Astrocyte (in vitro differentiated cells and primary cell): ENCODE measurements around the gene SLC25A15. TPM values are rescaled to one million over a fixed set of nuclear protein-coding genes. Genes with fewer than 3 reads are reported as not detected.

Experiments used
- DNase-seq: peaks from one replicate; pipeline ENCODE4 v3.0.0-alpha.2; 2010; ENCODE audit warnings: low read depth
- FAIRE-seq: peaks from 2 replicates; lab custom pipeline; 2011; peaks lifted over from hg19 to GRCh38; lab: Jason Lieb, UNC
- H2AFZ ChIP-seq: 2 replicates; pipeline ENCODE4 v1.6.0; 2012; ENCODE audit warnings: low read depth, low read length, inconsistent platforms
- H3K27ac ChIP-seq: 2 replicates; pipeline ENCODE4 v1.5.1; 2011; ENCODE audit warnings: low read depth, low read length, inconsistent platforms
- H3K27me3 ChIP-seq: 2 replicates; pipeline ENCODE4 v1.6.0; 2011; ENCODE audit warnings: low read length, inconsistent platforms; ENCODE audit not compliant: insufficient read depth
- H3K36me3 ChIP-seq: 2 replicates; pipeline ENCODE4 v1.5.1; 2011; ENCODE audit warnings: low read length, inconsistent platforms; ENCODE audit not compliant: insufficient read depth
- H3K4me1 ChIP-seq: 2 replicates; pipeline ENCODE4 v1.5.1; 2011; ENCODE audit warnings: low read length, inconsistent platforms; ENCODE audit not compliant: insufficient read depth
- H3K4me2 ChIP-seq: 2 replicates; pipeline ENCODE4 v1.6.0; 2012; ENCODE audit warnings: low read length, inconsistent platforms
- H3K4me3 ChIP-seq: 2 replicates; pipeline ENCODE4 v1.5.1; 2011; ENCODE audit warnings: low read depth, mild to moderate bottlenecking, low read length, inconsistent platforms; ENCODE audit not compliant: insufficient read depth
- H3K79me2 ChIP-seq: 2 replicates; pipeline ENCODE4 v1.6.0; 2012; ENCODE audit warnings: mild to moderate bottlenecking, low read length, inconsistent platforms; ENCODE audit not compliant: insufficient read depth
- H3K9ac ChIP-seq: 2 replicates; pipeline ENCODE4 v1.6.0; 2012; ENCODE audit warnings: mild to moderate bottlenecking, low read length, inconsistent platforms
- H3K9me3 ChIP-seq: 2 replicates; pipeline ENCODE4 v1.5.1; 2012; ENCODE audit warnings: low read depth, mild to moderate bottlenecking, low read length, inconsistent platforms; ENCODE audit not compliant: insufficient read depth
- H4K20me1 ChIP-seq: 2 replicates; pipeline ENCODE4 v1.6.0; 2012; ENCODE audit warnings: low read length, inconsistent platforms; ENCODE audit not compliant: insufficient read depth
- H3K27ac Mint-ChIP-seq: one replicate; pipeline ENCODE4 v1.8.0; 2021; ENCODE audit warnings: mild to moderate bottlenecking, mixed read lengths; ENCODE audit not compliant: unreplicated experiment
- H3K27me3 Mint-ChIP-seq: one replicate; pipeline ENCODE4 v1.8.0; 2021; ENCODE audit warnings: low read depth, mixed read lengths; ENCODE audit not compliant: unreplicated experiment
- H3K36me3 Mint-ChIP-seq: one replicate; pipeline ENCODE4 v1.8.0; 2021; ENCODE audit warnings: low read depth, mixed read lengths; ENCODE audit not compliant: unreplicated experiment
- H3K4me1 Mint-ChIP-seq: one replicate; pipeline ENCODE4 v1.8.0; 2021; ENCODE audit warnings: low read depth, mixed read lengths; ENCODE audit not compliant: unreplicated experiment
- H3K4me3 Mint-ChIP-seq: one replicate; pipeline ENCODE4 v1.8.0; 2021; ENCODE audit warnings: mild to moderate bottlenecking, moderate library complexity, mixed read lengths; ENCODE audit not compliant: unreplicated experiment
- H3K9me3 Mint-ChIP-seq: one replicate; pipeline ENCODE4 v1.8.0; 2021; ENCODE audit warnings: mild to moderate bottlenecking, mixed read lengths; ENCODE audit not compliant: unreplicated experiment
- CTCF ChIP-seq: IDR thresholded peaks from 2 replicates; pipeline ENCODE4 v1.5.1; 2011; ENCODE audit warnings: low read depth, mild to moderate bottlenecking, inconsistent platforms, low read length, moderate library complexity; ENCODE audit not compliant: insufficient read depth
- EZH2 ChIP-seq: IDR thresholded peaks from 2 replicates; pipeline ENCODE4 v1.6.1; 2012; ENCODE audit warnings: mild to moderate bottlenecking, low read length, inconsistent platforms; ENCODE audit not compliant: insufficient read depth
- total RNA-seq: library from RNA; stranded (reverse); gene quantifications from 2 replicates; pipeline ENCODE4 v1.2.1, GENCODE V29; 2021

SLC25A15 gene
- total RNA-seq, 1 donor from 2014 or later, result 11.7 TPM

GRCh38 chr13:40776681-40777165 lies 12.7 kb upstream of the SLC25A15 start:
- H3K9me3 ChIP-seq, result no peaks in the 10 kb centered on the region
- no peak overlapping the region for H3K4me3 ChIP-seq
- no peaks in the 10 kb centered on the region for H3K79me2 ChIP-seq
- no peak for FAIRE-seq
- no peak overlapping the region for H3K9ac ChIP-seq
- Mint-ChIP-seq H3K4me1 (peaks cover 7% of the 10 kb centered on the region), H3K9me3 (no peaks in the 10 kb centered on the region), H3K36me3 (no peaks in the 10 kb centered on the region), H3K27me3 (no peaks in the 10 kb centered on the region), H3K4me3 (no peak overlapping the region), H3K27ac (no peak overlapping the region)
- DNase-seq, result peak; percentile 66
- H3K4me2 ChIP-seq, result peak overlapping the region; percentile 70
- H3K36me3 ChIP-seq, result no peaks in the 10 kb centered on the region
- H2AFZ ChIP-seq, result peak overlapping the region; percentile 11
- peaks cover 8% of the 10 kb centered on the region for H3K4me1 ChIP-seq
- no peaks in the 10 kb centered on the region for H3K27me3 ChIP-seq
- H3K27ac ChIP-seq, result no peak overlapping the region
- H4K20me1 ChIP-seq, result no peaks in the 10 kb centered on the region
- TF ChIP-seq EZH2 (no peak), CTCF (no peak)

GRCh38 chr13:40777166-40777808 lies 12.1 kb upstream of the SLC25A15 start:
- Histone ChIP-seq H2AFZ (peak overlapping the region; percentile 7), H3K36me3 (no peaks in the 10 kb centered on the region)

More at GRCh38 chr13:40777166-40777808, 12.1 kb upstream of the SLC25A15 start:
- no peak overlapping the region for H3K4me3 Mint-ChIP-seq
- Histone ChIP-seq H4K20me1 (no peaks in the 10 kb centered on the region), H3K4me2 (peak overlapping the region; percentile 70), H3K79me2 (no peaks in the 10 kb centered on the region), H3K9ac (no peak overlapping the region), H3K4me3 (no peak overlapping the region), H3K4me1 (peaks cover 8% of the 10 kb centered on the region), H3K27me3 (no peaks in the 10 kb centered on the region), H3K9me3 (no peaks in the 10 kb centered on the region), H3K27ac (no peak overlapping the region)
- TF ChIP-seq CTCF (peak; percentile 54), EZH2 (no peak)
- no peaks in the 10 kb centered on the region for H3K27me3 Mint-ChIP-seq
- no peaks in the 10 kb centered on the region for H3K36me3 Mint-ChIP-seq
- DNase-seq (peak; percentile 36), FAIRE-seq (no peak)
- peak overlapping the region; percentile 77 for H3K27ac Mint-ChIP-seq
- H3K9me3 Mint-ChIP-seq, result no peaks in the 10 kb centered on the region
- H3K4me1 Mint-ChIP-seq, result peaks cover 7% of the 10 kb centered on the region
